DMS 273 (cell line): ENCODE measurements around the gene PDCD2.
A peak's percentile ranks its signal among the peaks of the same experiment; 100 is the strongest.
"Not testable (repeated sequence)": the region's sequence is repeated elsewhere in the genome, so short reads cannot be mapped to it uniquely, and the experiment has no call there.

ENCODE experiments used
- DNase-seq: peaks from one replicate; lab custom pipeline; 2025; ENCODE audit not compliant: unreplicated experiment; lab: John Stamatoyannopoulos, UW

The PDCD2 gene

DNA sequence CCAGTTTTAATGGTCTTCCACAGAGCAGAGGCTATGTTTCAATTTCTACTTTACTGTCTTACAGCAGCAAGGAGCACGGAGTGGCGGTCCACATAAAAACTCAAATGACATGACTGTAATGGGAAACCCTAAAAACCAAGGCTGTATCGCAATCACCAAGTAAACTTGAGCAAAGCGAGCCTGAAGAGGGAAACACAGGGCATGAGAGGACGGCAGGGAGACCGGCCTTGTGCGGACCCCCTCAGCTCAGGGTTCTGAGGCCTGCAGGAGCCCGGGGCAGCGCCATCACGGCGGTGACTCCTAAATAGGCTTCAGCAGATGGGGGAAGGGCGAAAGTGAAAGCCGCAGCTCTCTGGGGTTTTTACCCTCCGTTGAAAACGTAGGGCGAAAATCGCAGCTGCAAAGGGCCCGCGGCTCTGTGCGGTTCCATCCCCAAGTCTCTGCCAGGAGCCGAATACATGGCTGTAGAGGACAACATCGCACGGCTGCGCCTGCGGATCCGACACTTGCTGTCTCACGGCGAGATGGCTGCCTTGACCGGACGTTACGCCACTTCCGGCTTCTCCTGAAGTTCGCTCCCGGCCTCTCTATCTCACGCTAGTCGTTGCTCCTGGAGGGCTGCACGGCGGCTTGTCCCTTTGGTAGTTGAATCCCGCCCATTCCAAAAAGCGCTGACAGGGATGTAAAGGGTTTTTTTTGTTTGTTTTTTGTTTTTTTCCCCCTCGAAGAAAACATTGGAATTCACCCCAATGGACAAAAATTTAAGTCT lies 31.5 kb downstream of the PDCD2 start, which contains the start of gene PSMB1:
TSS of gene PSMB1 (minus strand) at position 543 of the 769 bp plus-strand sequence. CDS start at position 478, 65 bp downstream.
- DNase-seq = peak; percentile 97

DNA sequence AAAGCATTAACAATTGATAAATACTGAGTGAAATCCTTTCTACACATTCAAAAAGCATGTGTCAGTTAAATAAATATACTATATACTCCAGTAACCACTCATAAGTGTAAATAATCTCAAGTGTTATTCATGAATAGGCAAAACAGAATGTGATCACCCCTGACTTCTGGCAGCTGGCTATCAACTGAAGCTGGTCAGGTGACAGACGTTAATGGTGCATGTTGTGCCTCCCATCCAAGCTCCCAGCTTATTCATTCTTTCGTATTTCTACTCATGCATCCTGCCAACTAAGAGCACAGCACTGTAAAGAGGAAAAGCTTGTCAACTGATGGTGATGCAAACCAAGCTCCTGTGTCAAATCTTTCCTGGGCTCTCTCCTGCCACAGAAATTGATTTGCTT lies 39.0 kb downstream of the PDCD2 start:
- no peak for DNase-seq

DNA sequence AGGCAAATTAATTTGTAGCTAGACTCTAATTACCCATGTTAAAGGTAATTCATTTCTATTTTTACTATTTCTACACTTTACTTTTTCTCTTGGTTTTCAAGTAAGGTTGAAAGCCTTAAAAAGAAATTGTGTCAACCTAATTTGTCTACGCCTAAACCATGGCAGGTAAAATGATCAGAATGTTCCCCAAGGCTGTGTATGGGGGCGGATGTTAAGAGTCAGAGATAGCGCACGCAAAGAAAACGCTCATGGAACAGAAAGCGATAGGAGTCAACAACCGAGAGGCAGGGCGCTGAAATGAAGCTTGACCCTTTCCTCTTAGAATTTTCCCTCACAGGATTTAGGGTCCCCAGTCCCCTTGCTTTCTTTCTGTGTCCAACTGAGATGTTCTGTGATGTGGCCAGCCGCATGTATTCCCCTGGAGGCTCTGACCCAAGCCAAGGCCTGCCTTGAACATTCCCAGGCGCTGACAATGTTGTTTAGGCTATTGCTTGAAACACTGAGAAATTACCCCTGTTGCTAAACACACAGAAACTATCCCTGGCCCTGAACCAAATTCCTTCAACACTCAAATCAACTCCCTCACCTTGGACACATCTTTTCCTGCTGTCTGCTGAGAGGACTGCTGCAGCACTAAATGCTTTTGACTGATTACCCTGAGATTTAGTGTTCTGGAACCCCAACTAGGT lies 42.3 kb downstream of the PDCD2 start:
- DNase-seq = no peak

DNA sequence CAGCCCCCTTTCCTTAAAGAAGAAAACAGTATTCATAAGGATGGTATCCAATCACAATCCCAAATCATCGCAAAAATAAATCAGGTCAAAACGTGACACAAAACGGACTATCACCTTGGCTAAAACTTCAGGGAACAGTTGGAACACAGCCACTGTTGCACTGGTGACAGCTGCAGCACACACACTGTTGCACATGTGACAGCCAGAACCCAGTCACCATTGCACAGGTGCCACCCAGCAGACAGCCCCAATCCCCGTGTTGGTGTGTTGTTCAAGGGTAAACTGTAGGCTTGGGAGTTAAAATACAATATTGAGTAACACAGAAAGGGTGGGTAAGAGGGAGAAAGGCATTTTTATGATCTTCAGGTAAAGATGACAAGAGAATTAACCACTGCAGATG lies 47.1 kb downstream of the PDCD2 start:
- no peak for DNase-seq

GRCh38 chr6:170536671-170537070 lies 47.8 kb downstream of the PDCD2 start:
- DNase-seq = no peak

DNA sequence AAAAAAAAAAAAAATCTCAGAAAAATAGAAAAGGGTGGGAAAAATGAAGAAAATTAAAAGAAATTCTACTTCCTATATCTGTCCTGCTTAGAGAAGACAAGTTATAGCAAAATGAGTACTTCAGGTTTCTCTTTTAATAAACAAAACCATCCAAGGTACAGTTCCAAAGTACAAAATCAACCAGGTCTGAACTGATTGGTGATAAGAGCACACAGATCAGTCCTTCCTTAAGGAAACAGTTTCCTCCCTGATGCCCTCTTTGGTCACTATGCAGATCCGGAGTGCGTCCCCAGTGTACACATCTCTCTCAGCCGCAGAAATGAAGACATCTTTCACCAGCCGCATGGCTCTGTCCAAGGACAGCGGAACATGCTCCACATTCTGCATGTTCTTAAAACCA lies 49.4 kb downstream of the PDCD2 start:
- no peak for DNase-seq

DNA sequence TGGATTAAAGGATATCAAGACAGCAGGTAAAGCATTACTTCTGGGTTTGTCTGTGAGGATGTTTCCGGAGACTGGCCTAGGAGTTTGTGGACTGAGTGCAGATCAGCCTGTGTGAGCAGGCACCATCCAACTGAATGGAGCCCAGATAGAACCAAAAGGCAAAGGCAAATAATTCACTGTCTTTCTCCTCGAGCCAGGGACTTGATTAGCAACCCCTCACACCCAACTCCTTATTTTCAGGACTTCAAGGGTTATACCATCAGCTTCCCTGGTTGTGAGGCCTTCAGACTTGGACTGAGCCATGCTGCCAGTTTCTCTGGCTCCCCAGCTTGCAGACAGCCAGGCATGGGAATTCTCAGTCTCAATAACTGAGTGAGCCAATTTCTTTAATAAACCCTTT lies 50.6 kb downstream of the PDCD2 start:
- DNase-seq = peak; percentile 37

GRCh38 chr6:170532867-170533488 lies 51.5 kb downstream of the PDCD2 start:
- DNase-seq = peak; percentile 73

GRCh38 chr6:170529839-170530469 lies 54.5 kb downstream of the PDCD2 start:
- peak; percentile 88 for DNase-seq

GRCh38 chr6:170527995-170528394 lies 56.4 kb downstream of the PDCD2 start:
- not testable (repeated sequence) for DNase-seq

- no peak for DNase-seq
These were observed 58.6 kb downstream of the PDCD2 start for GRCh38 chr6:170525795-170526194.
